ENCODE measurements around the gene NUP210L.

DNA sequence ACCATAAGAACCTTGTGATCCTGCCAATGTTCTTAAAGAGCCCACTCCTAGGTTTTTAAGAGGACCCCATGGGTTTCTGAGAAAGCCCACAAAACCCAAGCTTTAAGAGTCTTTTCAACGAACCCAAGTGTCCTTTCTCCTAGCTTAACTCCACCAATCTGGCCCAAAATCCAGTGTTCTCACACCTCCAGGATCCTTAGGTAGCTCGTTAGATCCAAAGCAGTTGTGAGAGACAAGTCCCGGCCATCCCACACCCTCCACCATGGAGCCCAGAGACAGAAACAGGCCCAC, 210.1 kb downstream of the NUP210L start:
- TF ChIP-seq, protein P1, sequence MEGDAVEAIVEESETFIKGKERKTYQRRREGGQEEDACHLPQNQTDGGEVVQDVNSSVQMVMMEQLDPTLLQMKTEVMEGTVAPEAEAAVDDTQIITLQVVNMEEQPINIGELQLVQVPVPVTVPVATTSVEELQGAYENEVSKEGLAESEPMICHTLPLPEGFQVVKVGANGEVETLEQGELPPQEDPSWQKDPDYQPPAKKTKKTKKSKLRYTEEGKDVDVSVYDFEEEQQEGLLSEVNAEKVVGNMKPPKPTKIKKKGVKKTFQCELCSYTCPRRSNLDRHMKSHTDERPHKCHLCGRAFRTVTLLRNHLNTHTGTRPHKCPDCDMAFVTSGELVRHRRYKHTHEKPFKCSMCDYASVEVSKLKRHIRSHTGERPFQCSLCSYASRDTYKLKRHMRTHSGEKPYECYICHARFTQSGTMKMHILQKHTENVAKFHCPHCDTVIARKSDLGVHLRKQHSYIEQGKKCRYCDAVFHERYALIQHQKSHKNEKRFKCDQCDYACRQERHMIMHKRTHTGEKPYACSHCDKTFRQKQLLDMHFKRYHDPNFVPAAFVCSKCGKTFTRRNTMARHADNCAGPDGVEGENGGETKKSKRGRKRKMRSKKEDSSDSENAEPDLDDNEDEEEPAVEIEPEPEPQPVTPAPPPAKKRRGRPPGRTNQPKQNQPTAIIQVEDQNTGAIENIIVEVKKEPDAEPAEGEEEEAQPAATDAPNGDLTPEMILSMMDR (IDR thresholded peaks at IDR 0.05; ENCODE audit: insufficient read depth, low read depth, low read length), result no peak
- no peak for TF ChIP-seq EZH2 (IDR thresholded peaks at IDR 0.05; ENCODE audit: insufficient read depth, low read length)
